Testis (tissue), 2 donors: Measurements from ENCODE around the gene TAF13.
"Not testable (repeated sequence)": the region's sequence is repeated elsewhere in the genome, so short reads cannot be mapped to it uniquely, and the experiment has no call there.

ENCODE experiments used
- POLR2A ChIP-seq: fragments of 450-650 bp; IDR thresholded peaks from one replicate; pipeline ENCODE4 v1.6.1; 2017; ENCODE audit warnings: antibody characterized with exemption, mild to moderate bottlenecking, moderate library complexity
- TF ChIP-seq, protein P1 (sequence below), 3 experiments: fragments of 450-650 bp in 2 of 3; fragments of 200-600 bp in 1 of 3; sonication (generic) in 1 of 3; IDR thresholded peaks; one replicate each; pipeline ENCODE4 v1.5.1; 2016 to 2019; ENCODE audit warnings: antibody characterized with exemption in 3 of 3, mild to moderate bottlenecking in 2 of 3, moderate library complexity in 1 of 3

GRCh38 chr1:109052145-109052544 is 23.7 kb downstream of the TAF13 start:
- TF ChIP-seq, protein P1, sequence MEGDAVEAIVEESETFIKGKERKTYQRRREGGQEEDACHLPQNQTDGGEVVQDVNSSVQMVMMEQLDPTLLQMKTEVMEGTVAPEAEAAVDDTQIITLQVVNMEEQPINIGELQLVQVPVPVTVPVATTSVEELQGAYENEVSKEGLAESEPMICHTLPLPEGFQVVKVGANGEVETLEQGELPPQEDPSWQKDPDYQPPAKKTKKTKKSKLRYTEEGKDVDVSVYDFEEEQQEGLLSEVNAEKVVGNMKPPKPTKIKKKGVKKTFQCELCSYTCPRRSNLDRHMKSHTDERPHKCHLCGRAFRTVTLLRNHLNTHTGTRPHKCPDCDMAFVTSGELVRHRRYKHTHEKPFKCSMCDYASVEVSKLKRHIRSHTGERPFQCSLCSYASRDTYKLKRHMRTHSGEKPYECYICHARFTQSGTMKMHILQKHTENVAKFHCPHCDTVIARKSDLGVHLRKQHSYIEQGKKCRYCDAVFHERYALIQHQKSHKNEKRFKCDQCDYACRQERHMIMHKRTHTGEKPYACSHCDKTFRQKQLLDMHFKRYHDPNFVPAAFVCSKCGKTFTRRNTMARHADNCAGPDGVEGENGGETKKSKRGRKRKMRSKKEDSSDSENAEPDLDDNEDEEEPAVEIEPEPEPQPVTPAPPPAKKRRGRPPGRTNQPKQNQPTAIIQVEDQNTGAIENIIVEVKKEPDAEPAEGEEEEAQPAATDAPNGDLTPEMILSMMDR (IDR thresholded peaks at IDR 0.05): not testable (repeated sequence)
- TF ChIP-seq POLR2A: not testable (repeated sequence)
